T-cell (primary cell): Measurements from ENCODE around the gene SLC48A1. TPM values are rescaled to one million over a fixed set of nuclear protein-coding genes. Genes with fewer than 3 reads are reported as not detected.
A peak's percentile ranks its signal among the peaks of the same experiment; 100 is the strongest.

Source experiments
- ATAC-seq, 4 experiments: fragments of 200-7000 bp in 3 of 4; fragments of 150-1000 bp in 1 of 4; cut with Tn5 transposase; replicated peaks in 1 of 4; 1 replicate in 3 of 4; 2 replicates in 1 of 4; pipeline ENCODE4 v1.10.0; 2021; ENCODE audit warnings: moderate library complexity in 3 of 4, mild to moderate bottlenecking in 2 of 4, moderate number of reproducible peaks in 1 of 4
- CTCF ChIA-PET, 2 donors: fragments of 300-600 bp; sonication (Branson Sonifier 250); formaldehyde crosslinking; loops; one replicate each; lab custom pipeline; 2022; ENCODE audit warnings: antibody characterized with exemption in 2 of 2; lab: Charles Lee
- POLR2A ChIA-PET, 2 donors: fragments of 300-600 bp; sonication (Branson Sonifier 250); formaldehyde crosslinking; loops; one replicate each; lab custom pipeline; 2022; ENCODE audit warnings: antibody characterized with exemption in 2 of 2; lab: Charles Lee
- DNase-seq, 35 experiments: peaks; one replicate each; pipeline versions ENCODE4 v3.0.0 to v3.0.0-alpha.2; 2013 to 2023
- H3K27ac ChIP-seq: one replicate; pipeline ENCODE4 v1.5.1; 2013; ENCODE audit warnings: low read length
- H3K27me3 ChIP-seq, 2 experiments: replicated peaks in 1 of 2; 1 replicate in 1 of 2; 2 replicates in 1 of 2; pipeline versions ENCODE4 v1.6.1 to v1.7.0; 2013; ENCODE audit warnings: low read length in 1 of 2, mixed read lengths in 1 of 2; ENCODE audit not compliant: control insufficient read depth in 2 of 2, insufficient read depth in 2 of 2; ENCODE audit errors: extremely low read depth in 1 of 2
- H3K36me3 ChIP-seq, 2 donors: 1 replicate in 1 of 2; 2 replicates in 1 of 2; pipeline versions ENCODE4 v1.6.1 to v1.7.0; 2013; ENCODE audit warnings: low read length in 1 of 2; ENCODE audit not compliant: control insufficient read depth in 2 of 2, insufficient read depth in 1 of 2; ENCODE audit errors: extremely low read depth in 1 of 2
- H3K4me1 ChIP-seq, 2 experiments: 1 replicate in 1 of 2; 2 replicates in 1 of 2; pipeline versions ENCODE4 v1.6.1 to v1.7.0; 2013; ENCODE audit warnings: low read length in 2 of 2, mixed read lengths in 1 of 2; ENCODE audit not compliant: insufficient read depth in 2 of 2, control insufficient read depth in 1 of 2; ENCODE audit errors: extremely low read depth in 1 of 2
- H3K4me3 ChIP-seq, 2 donors: 1 replicate in 1 of 2; 2 replicates in 1 of 2; pipeline versions ENCODE4 v1.5.1 to v1.7.0; 2013; ENCODE audit warnings: mild to moderate bottlenecking in 2 of 2, low read length in 1 of 2, moderate library complexity in 1 of 2; ENCODE audit not compliant: control insufficient read depth in 1 of 2; ENCODE audit errors: extremely low read depth in 1 of 2
- H3K9me3 ChIP-seq: 2 replicates; pipeline ENCODE4 v1.7.0; 2013
- H3K27ac Mint-ChIP-seq, 2 donors: one replicate each; pipeline ENCODE4 v1.8.0; 2020 to 2021; ENCODE audit warnings: mild to moderate bottlenecking in 2 of 2, mixed read lengths in 2 of 2
- H3K27me3 Mint-ChIP-seq, 2 donors: one replicate each; pipeline ENCODE4 v1.8.0; 2021 to 2022; ENCODE audit warnings: mixed read lengths in 2 of 2
- H3K36me3 Mint-ChIP-seq: one replicate; pipeline ENCODE4 v1.8.0; 2021; ENCODE audit warnings: mixed read lengths
- H3K4me1 Mint-ChIP-seq, 3 donors: one replicate each; pipeline ENCODE4 v1.8.0; 2020 to 2022; ENCODE audit warnings: mixed read lengths in 3 of 3, mild to moderate bottlenecking in 1 of 3
- H3K4me3 Mint-ChIP-seq, 3 donors: one replicate each; pipeline ENCODE4 v1.8.0; 2020 to 2022; ENCODE audit warnings: mild to moderate bottlenecking in 3 of 3, mixed read lengths in 3 of 3, moderate library complexity in 3 of 3
- H3K9me3 Mint-ChIP-seq, 3 donors: one replicate each; pipeline ENCODE4 v1.8.0; 2020 to 2022; ENCODE audit warnings: mixed read lengths in 3 of 3
- WGBS: methylation state at CpG from one replicate; pipeline ENCODE4 v1.1.5; 2013; ENCODE audit warnings: missing lambda C conversion rate; ENCODE audit not compliant: insufficient coverage; 5-methylcytosine and 5-hydroxymethylcytosine counted together
- total RNA-seq, 35 experiments: library from RNA in 6 of 35; stranded (reverse) in 6 of 35; fragments of 120-200 nt in 1 of 35; gene quantifications; one replicate each; pipeline versions ENCODE4 v1.2.1 to v1.2.4 and lab custom pipeline; 2013 to 2026

Gene SLC48A1
- total RNA-seq, 5 donors from 2014 or later (not counting 1 experiment from before 2014, with no cell fraction given): 5.8 to 13.7 (median 10.2) TPM

DNA sequence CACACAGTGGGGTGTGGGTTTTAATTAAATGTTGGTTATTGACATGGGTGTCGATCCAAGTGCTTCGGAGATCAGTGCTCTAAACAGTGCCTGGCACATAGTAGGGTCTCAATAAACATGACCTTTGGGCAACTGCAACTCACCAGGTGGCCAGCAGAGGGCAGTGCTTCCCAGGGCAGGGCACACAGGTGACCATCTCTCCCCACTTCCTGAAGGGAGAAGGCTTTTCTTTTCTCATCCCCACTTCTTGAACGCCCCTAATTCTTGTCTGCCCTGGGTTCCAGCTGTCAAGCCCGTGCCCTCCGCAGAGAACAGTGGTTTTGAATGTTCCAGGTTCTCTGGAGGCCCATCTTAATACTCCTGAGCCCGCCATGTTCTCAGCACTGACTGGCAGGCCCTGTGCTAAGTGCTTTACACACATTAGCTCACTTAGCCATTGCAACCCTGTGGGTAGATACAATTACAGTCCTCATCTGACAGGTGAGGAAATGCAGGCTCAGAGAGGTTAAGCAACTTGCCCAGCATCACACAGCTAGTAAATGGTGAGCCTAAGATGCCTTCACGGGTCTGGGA is 30.7 kb upstream of the SLC48A1 start:
- ChIA-PET POLR2A (no interaction called here), CTCF (interaction anchor here (0.5 to 6.1 kb wide), 48 partner anchors 9 to 387 kb away, joined by 3 to 95 read pairs (median 5); partner anchors contain the start of genes ENDOU (in 1 of the 2), RAPGEF3 (in 1 of the 2), RPAP3 (in 1 of the 2) and SLC48A1 (in 1 of the 2))
- peaks cover 0 to 35% of the 10 kb centered on the region in 2 experiments for H3K27me3 ChIP-seq
- no peaks in the 10 kb centered on the region for H3K9me3 Mint-ChIP-seq
- H3K9me3 ChIP-seq: no peaks in the 10 kb centered on the region
- peak overlapping the region in 1 of 3 donors; percentile 42 for H3K4me3 Mint-ChIP-seq
- no peaks in the 10 kb centered on the region for H3K36me3 ChIP-seq
- peaks cover 9 to 33% of the 10 kb centered on the region in 2 experiments for H3K4me1 ChIP-seq
- ATAC-seq (peak in 2 of 4 experiments; percentile 30 to 36), DNase-seq (peak in 31 of 35 experiments; percentile 26 to 81 (median 56))
- H3K36me3 Mint-ChIP-seq: no peaks in the 10 kb centered on the region
- H3K4me3 ChIP-seq: no peak overlapping the region
- H3K27me3 Mint-ChIP-seq: no peaks in the 10 kb centered on the region
- whole genome bisulfite sequencing: 81% methylated on average over 3 of the region's 7 CpGs
- peaks cover 32 to 51% (median 39%) of the 10 kb centered on the region in 3 donors for H3K4me1 Mint-ChIP-seq
- peak overlapping the region in 1 of 2 donors; percentile 51 for H3K27ac Mint-ChIP-seq
- H3K27ac ChIP-seq: no peak overlapping the region

DNA sequence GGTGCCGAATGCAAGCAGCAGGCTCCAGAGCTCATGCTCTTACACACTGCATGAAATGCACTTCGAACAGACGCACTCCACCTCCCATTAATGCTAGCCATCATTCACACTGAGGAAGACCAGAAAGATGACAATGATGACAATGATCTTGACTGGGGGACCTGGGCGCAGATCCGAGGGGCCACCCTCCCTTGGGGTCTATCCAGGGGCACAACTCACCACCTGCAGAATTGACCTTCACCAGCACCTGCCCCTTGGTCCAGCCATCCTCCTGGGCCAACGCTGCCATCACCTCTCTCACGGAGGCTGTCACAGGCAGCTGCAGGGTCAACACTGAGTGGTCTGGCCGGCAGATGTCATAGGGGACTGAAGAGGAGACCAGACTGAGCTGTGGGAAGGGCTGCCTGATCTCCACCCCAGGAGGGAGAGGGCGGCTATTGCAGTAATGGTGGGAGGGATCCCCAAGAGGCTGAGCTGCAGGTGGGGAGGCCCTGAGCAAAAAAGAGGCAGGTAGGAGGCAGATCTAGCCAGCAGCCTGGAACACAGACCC is 29.7 kb upstream of the SLC48A1 start:
- H3K27me3 Mint-ChIP-seq: no peaks in the 10 kb centered on the region
- CTCF ChIA-PET: interaction anchor here (0.6 to 6.1 kb wide), 48 partner anchors 10 to 1615 kb away, joined by 3 to 95 read pairs (median 4); partner anchors contain the start of genes RAPGEF3 (in 2 of the 2), ENDOU (in 1 of the 2), RPAP3 (in 1 of the 2) and SLC48A1 (in 1 of the 2)
- peaks cover 0 to 43% of the 10 kb centered on the region in 2 experiments for H3K27me3 ChIP-seq
- no peaks in the 10 kb centered on the region for H3K36me3 Mint-ChIP-seq
- H3K4me3 Mint-ChIP-seq: no peak overlapping the region
- H3K4me3 ChIP-seq: no peak overlapping the region
- DNase-seq: no peak
- POLR2A ChIA-PET: interaction anchor here in 1 of 2 donors (0.6 kb wide), 1 partner anchor 28 kb away, joined by 3 read pairs; no protein-coding TSS in a partner anchor
- ATAC-seq: no peak
- no peak overlapping the region for H3K27ac ChIP-seq
- H3K4me1 Mint-ChIP-seq: peaks cover 32 to 51% (median 39%) of the 10 kb centered on the region in 3 donors
- 83% methylated on average over 8 of the region's 9 CpGs for WGBS
- H3K36me3 ChIP-seq: no peaks in the 10 kb centered on the region
- peaks cover 9 to 29% of the 10 kb centered on the region in 2 experiments for H3K4me1 ChIP-seq
- no peaks in the 10 kb centered on the region for H3K9me3 ChIP-seq
- no peaks in the 10 kb centered on the region for H3K9me3 Mint-ChIP-seq
- no peak overlapping the region for H3K27ac Mint-ChIP-seq

DNA sequence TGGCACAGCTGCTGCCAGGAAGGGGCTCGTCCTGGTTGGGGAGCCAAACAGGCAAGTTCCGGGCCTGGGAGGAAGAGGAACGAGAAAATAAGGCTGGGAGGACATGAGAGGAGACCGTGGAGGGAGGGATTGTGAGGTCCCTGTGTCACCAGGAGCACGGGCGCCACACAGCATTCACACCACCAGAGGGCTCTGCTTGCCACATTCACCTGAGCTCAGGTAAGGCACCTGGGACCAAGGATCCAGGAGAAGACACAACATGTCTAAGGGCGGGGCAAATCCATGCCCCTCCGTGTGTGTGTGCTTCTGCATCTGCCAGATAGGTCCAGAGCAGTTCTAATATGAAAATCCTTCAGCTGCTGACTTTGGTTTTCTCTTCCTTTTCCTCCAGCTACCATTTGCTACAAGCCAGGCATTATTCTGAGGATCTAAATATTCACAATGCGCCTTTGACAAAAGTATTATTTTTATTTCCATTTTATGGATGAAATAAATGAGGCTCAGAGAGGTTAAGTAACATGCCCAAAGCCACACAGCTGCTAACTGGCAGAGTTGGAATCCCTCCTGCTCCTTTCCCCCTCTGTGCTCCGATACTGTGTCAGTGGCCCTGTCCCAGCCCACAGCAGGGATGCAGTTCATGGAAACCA is 28.9 kb upstream of the SLC48A1 start:
- H3K4me3 Mint-ChIP-seq: no peak overlapping the region
- ChIA-PET CTCF (interaction anchor here (0.5 to 6.1 kb wide), 29 partner anchors 10 to 1735 kb away, joined by 3 to 95 read pairs (median 4); partner anchors contain the start of genes RAPGEF3 (in 2 of the 2), ENDOU (in 1 of the 2), SLC48A1 (in 1 of the 2) and TMEM106C (in 1 of the 2)), POLR2A (interaction anchor here in 1 of 2 donors (0.6 kb wide), 1 partner anchor 27 kb away, joined by 3 read pairs; no protein-coding TSS in a partner anchor)
- Histone ChIP-seq H3K9me3 (no peaks in the 10 kb centered on the region), H3K4me1 (peaks cover 9 to 29% of the 10 kb centered on the region in 2 experiments), H3K36me3 (no peaks in the 10 kb centered on the region), H3K27me3 (peaks cover 0 to 49% of the 10 kb centered on the region in 2 experiments), H3K4me3 (no peak overlapping the region), H3K27ac (no peak overlapping the region)
- H3K4me1 Mint-ChIP-seq: peaks cover 32 to 48% (median 39%) of the 10 kb centered on the region in 3 donors
- H3K36me3 Mint-ChIP-seq: no peaks in the 10 kb centered on the region
- H3K9me3 Mint-ChIP-seq: no peaks in the 10 kb centered on the region
- ATAC-seq (peak; percentile 51 to 57 (median 54)), DNase-seq (peak; percentile 28 to 77 (median 54))
- no peak overlapping the region for H3K27ac Mint-ChIP-seq
- H3K27me3 Mint-ChIP-seq: no peaks in the 10 kb centered on the region
- 52% methylated on average over 5 of the region's 10 CpGs for WGBS

DNA sequence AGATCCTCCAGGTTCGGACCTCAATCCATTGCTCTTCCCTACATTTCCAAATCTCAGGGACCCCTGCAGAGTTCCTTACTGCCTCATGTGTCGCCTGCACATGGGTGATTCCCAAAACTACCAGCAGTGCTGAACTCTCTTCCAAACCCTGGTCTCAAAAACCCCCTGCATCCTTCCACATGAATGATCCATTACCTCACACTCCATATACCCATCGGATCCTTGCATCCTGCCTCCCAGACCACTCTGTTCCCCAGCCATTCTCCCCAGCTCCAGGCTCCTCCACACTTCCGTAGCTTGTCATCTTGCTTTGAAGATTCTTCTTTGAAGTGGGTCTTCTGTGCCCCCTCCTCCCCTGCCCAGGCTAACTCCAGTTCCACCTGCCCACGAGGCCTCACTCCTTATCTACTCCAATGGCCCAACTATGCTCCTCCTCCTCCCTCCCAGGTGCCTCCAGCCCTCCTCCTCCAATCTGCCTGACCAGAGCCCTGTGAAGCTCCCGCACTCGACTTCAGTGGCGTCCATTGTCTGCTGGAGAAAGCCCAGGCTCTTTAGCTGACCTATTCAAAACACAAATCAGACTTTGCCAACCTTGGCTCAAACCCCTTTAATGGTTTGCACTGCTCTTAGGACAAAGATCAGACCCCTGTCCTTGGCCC is 28.1 kb upstream of the SLC48A1 start:
- Histone ChIP-seq H3K9me3 (no peaks in the 10 kb centered on the region), H3K27ac (no peak overlapping the region), H3K4me3 (no peak overlapping the region), H3K36me3 (no peaks in the 10 kb centered on the region), H3K4me1 (peaks cover 9 to 27% of the 10 kb centered on the region in 2 experiments), H3K27me3 (peaks cover 0 to 52% of the 10 kb centered on the region in 2 experiments)
- Mint-ChIP-seq H3K9me3 (no peaks in the 10 kb centered on the region), H3K4me1 (peaks cover 28 to 41% (median 32%) of the 10 kb centered on the region in 3 donors), H3K4me3 (no peak overlapping the region), H3K27ac (no peak overlapping the region), H3K27me3 (no peaks in the 10 kb centered on the region), H3K36me3 (no peaks in the 10 kb centered on the region)
- 74% methylated on average over 8 of the region's 8 CpGs for whole genome bisulfite sequencing
- CTCF ChIA-PET: interaction anchor here (0.5 to 6.1 kb wide), 15 partner anchors 11 to 218 kb away, joined by 3 to 95 read pairs (median 3); partner anchors contain the start of genes RAPGEF3 (in 1 of the 2) and TMEM106C (in 1 of the 2)
- DNase-seq (no peak), ATAC-seq (no peak)
- POLR2A ChIA-PET: no interaction called here

DNA sequence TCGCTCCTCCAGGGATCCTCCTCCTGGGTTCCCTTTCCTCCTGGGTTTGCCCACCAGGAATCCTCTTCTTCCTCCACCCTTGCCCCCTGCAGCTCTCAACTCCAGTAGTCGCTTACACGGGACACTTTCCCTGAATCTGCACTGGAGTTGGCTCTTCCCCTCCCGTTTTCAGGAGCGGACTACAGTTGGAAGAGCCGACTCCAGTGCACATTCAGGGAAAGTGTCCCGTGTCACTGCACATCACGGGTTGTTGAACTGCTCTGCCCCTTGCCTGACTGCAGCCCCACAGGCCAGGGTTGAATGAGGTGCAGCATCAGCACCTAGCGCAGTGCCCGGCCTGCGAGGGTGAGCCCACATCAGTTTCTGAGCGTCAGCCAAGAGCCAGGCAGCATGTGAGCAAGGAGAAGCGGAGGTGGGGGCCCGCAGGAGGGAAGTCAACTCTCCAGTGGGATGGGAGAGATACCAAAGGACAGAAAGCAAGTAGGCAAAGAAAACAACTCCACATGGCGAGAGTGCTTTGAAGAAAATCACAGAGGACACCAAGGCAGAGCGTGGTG is 27.5 kb upstream of the SLC48A1 start:
- H3K27me3 ChIP-seq: peaks cover 0 to 57% of the 10 kb centered on the region in 2 experiments
- ATAC-seq (no peak), DNase-seq (no peak)
- no peak overlapping the region for H3K27ac Mint-ChIP-seq
- WGBS: 82% methylated on average over 16 of the region's 16 CpGs
- H3K4me1 ChIP-seq: peaks cover 9 to 23% of the 10 kb centered on the region in 2 experiments
- no peak overlapping the region for H3K27ac ChIP-seq
- H3K4me1 Mint-ChIP-seq: peaks cover 21 to 35% (median 25%) of the 10 kb centered on the region in 3 donors
- no peaks in the 10 kb centered on the region for H3K36me3 ChIP-seq
- H3K36me3 Mint-ChIP-seq: no peaks in the 10 kb centered on the region
- ChIA-PET CTCF (interaction anchor here (0.5 to 6.1 kb wide), 5 partner anchors 10 to 94 kb away, joined by 3 to 67 read pairs (median 3); no protein-coding TSS in a partner anchor), POLR2A (no interaction called here)
- no peaks in the 10 kb centered on the region for H3K9me3 ChIP-seq
- no peaks in the 10 kb centered on the region for H3K9me3 Mint-ChIP-seq
- no peak overlapping the region for H3K4me3 ChIP-seq
- no peaks in the 10 kb centered on the region for H3K27me3 Mint-ChIP-seq
- no peak overlapping the region for H3K4me3 Mint-ChIP-seq
